Activated CD4-positive, CD25-positive, alpha-beta regulatory T cell treated with anti-CD3 and anti-CD28 coated beads, Interleukin-2, amount 50 U/mL, for 16 hours (primary cell): ENCODE results near the gene NELL1.

Experiments used
- DNase-seq: peaks from one replicate; pipeline ENCODE4 v3.0.0-alpha.2; 2020; ENCODE audit warnings: low read depth, low spot score

The NELL1 gene

GRCh38 chr11:21485426-21485825 lies 816.0 kb downstream of the NELL1 start:
- no peak for DNase-seq

- no peak for DNase-seq
Measured at GRCh38 chr11:21489416-21490115, 820.2 kb downstream of the NELL1 start.

- DNase-seq = no peak
Measured at GRCh38 chr11:21492931-21493330, 823.5 kb downstream of the NELL1 start.

- no peak for DNase-seq
Measured at GRCh38 chr11:21494946-21495345, 825.6 kb downstream of the NELL1 start.

GRCh38 chr11:21495879-21496278 lies 826.5 kb downstream of the NELL1 start:
- no peak for DNase-seq

- DNase-seq = no peak
Measured at GRCh38 chr11:21501245-21501644, 831.9 kb downstream of the NELL1 start.

- DNase-seq = no peak
Measured at GRCh38 chr11:21505070-21505469, 835.7 kb downstream of the NELL1 start.

- no peak for DNase-seq
Measured at GRCh38 chr11:21511835-21512440, 842.6 kb downstream of the NELL1 start.

GRCh38 chr11:21514316-21514715 lies 844.9 kb downstream of the NELL1 start:
- DNase-seq = no peak

- DNase-seq = no peak
Measured at GRCh38 chr11:21520244-21520643, 850.9 kb downstream of the NELL1 start.

GRCh38 chr11:21529187-21529586 lies 859.8 kb downstream of the NELL1 start:
- DNase-seq = no peak

GRCh38 chr11:21534288-21534687 lies 864.9 kb downstream of the NELL1 start:
- DNase-seq = no peak

GRCh38 chr11:21537980-21538379 lies 868.6 kb downstream of the NELL1 start:
- no peak for DNase-seq

GRCh38 chr11:21541187-21541751 lies 871.9 kb downstream of the NELL1 start:
- DNase-seq = no peak

- DNase-seq = no peak
Measured at GRCh38 chr11:21543901-21544300, 874.5 kb downstream of the NELL1 start.

- DNase-seq = no peak
Measured at GRCh38 chr11:21545699-21546098, 876.3 kb downstream of the NELL1 start.

- no peak for DNase-seq
Measured at GRCh38 chr11:21546703-21547102, 877.3 kb downstream of the NELL1 start.

- DNase-seq = no peak
Measured at GRCh38 chr11:21552911-21553310, 883.5 kb downstream of the NELL1 start.

- no peak for DNase-seq
Measured at GRCh38 chr11:21553795-21554194, 884.4 kb downstream of the NELL1 start.

- no peak for DNase-seq
Measured at GRCh38 chr11:21554284-21554683, 884.9 kb downstream of the NELL1 start.

GRCh38 chr11:21556926-21557325 lies 887.5 kb downstream of the NELL1 start:
- no peak for DNase-seq

- DNase-seq = no peak
Measured at GRCh38 chr11:21560466-21560975, 891.1 kb downstream of the NELL1 start.

GRCh38 chr11:21561581-21561980 lies 892.2 kb downstream of the NELL1 start:
- no peak for DNase-seq
